Activated CD8-positive, alpha-beta memory T cell treated with anti-CD3 and anti-CD28 coated beads, Interleukin-2, amount 50 U/mL, for 1 hour (primary cell): ENCODE results near the gene GATA5.
"Not testable (repeated sequence)": the region's sequence is repeated elsewhere in the genome, so short reads cannot be mapped to it uniquely, and the experiment has no call there.

Experiments used
- DNase-seq: peaks from one replicate; pipeline ENCODE4 v3.0.0-alpha.2; 2020; ENCODE audit errors: extremely low read depth

Gene GATA5

DNA sequence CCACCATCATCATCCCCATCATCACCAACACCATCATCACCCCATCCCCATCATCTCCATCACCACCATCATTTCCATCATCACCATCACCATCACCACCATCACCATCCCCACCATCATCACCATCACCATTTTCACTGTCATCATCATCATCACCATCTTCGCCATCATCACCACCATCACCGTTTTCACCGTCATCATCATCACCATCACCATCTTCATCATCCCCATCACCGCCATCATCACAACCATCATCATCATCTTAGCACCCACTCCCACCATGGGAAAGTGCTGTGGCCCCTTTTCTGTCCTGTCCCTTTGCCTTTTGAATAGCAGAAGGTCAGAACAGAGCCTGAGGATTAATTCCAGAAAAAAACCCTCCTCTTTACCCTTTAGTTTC, 28.5 kb upstream of the GATA5 start:
- DNase-seq, result no peak

DNA sequence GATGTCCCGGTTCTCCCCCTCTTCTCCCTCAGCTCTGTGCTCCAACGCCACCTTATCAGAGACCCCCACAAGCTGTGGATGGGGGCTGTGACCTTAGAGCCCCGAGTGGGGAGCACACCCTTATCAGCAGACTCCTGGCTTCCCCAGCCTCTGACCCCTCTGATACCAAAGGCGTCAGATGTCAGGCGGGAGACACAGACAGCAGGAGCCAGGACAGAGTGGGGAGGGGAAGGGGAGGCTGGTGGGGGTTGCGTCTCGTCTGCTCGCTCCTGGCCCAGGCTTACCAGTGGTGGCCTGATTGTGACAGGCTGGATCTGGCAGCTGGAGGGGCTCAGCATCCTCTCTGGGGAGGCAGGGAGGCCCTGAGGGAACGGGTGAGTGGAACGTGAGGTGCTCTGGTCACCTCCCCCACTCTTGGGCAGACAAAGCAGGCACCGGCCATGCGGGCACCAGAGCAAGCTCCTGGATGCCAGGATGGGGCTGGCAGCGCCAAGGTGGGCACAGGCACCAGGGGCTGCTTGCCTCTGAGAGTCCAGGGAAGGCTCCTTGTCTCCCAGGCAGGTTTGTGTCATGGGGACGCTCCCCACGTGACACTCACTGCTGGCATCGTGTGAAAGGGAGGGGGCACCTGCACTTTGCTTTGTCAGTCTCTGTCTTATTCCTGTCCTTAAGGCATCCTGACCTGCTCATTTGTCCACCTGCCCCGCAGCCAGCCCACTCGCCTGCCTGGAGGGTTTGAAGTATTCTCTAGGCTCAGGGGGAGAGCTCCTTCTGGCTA, 27.8 kb upstream of the GATA5 start:
- DNase-seq, result no peak

GRCh38 chr20:62502496-62503095, 26.8 kb upstream of the GATA5 start:
- DNase-seq, result no peak

GRCh38 chr20:62501801-62502495, 26.2 kb upstream of the GATA5 start:
- no peak for DNase-seq

DNA sequence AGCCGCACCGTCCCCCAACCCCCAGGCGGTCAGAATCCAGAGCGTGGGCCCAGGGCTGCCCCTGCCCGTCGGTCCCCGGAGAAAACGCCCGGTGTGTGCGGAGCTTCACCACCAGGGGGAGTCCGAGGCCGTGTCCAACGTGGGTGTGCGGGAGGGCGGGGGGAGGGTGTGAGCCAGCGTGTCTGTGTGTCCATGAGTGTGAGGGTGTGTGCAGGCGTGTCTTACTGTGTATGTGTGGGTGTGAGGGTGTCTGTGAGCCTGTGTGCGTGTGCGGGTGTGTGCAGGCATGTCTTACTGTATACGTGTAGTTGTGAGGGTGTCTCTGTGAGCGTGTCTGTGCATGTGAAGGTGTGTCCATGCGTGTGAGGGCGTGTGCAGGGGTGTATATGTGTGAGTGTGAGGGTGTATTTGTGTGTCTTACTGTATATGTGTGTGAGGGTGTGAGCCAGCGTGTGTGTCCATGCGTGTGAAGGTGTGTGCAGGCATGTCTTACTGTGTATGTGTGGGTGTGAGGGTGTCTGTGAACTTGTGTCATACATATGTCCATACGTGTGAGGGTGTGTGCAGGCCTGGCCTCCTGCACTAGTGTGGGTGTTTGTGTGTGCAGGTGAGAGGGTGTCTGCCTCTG, 24.6 kb upstream of the GATA5 start:
- peak; percentile 54 for DNase-seq

- no peak for DNase-seq
Measured at GRCh38 chr20:62499758-62500236, 24.0 kb upstream of the GATA5 start.

GRCh38 chr20:62498874-62499273, 23.1 kb upstream of the GATA5 start:
- DNase-seq, result no peak

- no peak for DNase-seq
Measured at GRCh38 chr20:62496568-62497218, 20.9 kb upstream of the GATA5 start.

- no peak for DNase-seq
Measured at GRCh38 chr20:62495749-62496567, 20.2 kb upstream of the GATA5 start.

GRCh38 chr20:62494980-62495748, 19.4 kb upstream of the GATA5 start:
- DNase-seq, result no peak

DNA sequence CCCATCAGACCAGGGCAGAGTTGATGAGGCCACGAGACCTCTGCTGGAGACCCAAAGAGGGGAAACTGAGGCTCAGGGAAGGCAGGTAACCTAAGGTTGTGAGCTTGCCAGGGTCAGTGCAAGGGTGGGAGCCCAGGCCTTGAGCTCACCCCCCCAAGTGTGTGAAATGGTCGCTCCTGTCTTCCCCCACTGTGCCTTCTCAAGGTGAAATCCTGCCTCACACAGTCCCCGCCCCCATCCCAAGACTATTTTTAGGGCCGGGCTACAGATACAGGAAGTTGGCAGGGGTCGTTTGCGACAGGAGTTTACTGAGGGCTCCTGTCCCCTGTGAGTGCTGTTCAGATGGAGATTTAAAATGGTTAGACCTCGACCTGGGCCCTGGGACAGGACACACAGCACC, 18.7 kb upstream of the GATA5 start:
- no peak for DNase-seq

DNA sequence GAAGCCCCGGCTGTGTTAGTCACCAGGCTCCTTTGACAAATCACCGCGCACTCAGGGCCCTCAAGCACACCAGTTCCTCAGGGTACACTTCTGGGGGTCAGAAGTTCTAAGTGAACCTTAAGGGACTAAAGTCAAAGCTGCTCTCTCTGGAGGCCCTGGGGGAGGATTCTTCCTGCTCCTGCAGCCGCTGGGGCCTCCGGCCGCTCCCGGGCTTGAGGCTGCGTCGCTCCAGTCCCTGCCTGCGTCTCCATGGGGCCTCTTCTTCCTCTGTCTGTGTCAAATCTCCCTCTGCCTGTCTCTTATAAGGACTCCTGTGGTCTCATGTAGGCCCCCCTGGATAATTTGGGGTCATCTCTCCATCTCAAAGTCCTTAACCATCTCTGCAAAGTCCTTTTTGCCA, 18.1 kb upstream of the GATA5 start:
- no peak for DNase-seq

GRCh38 chr20:62493253-62493885, 17.6 kb upstream of the GATA5 start:
- DNase-seq, result no peak

DNA sequence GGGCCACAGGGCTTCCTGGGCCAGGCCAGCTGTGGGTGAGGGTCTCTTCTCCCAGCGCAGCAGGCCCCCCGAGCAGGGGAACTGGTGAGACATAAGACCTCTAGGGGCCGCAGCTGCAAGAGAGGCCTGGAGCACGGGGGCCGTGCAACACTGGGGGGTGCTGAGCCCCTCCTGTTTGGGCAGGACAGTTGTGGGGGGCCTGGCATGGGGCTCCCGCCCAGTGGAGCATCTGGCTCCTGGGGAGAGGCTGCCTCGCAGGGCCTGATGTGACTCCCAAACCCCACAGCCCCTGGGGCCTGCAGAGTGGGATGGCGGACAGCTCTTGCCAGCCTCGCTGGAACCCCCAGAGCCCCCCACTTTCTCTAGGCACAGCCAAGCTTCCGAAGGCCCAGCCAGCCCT, 16.9 kb upstream of the GATA5 start:
- no peak for DNase-seq

- not testable (repeated sequence) for DNase-seq
Measured at GRCh38 chr20:62490783-62491182, 15.0 kb upstream of the GATA5 start.

DNA sequence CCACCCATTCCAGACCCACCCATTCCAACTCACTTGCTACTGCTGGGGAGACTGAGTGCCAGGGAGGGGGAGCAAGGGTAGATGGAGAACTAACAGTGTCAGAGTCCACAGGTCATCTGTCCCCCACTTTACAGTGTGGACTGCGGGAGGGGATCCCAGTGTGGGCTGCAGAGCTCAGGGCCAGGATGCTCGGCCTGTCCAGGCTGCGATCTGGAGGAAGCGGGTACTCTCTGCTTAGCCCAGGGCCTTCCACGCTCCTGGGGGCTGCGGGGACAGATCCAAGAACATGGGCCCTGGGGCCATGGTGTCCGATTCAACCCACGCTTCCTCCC, 14.1 kb upstream of the GATA5 start:
- no peak for DNase-seq

GRCh38 chr20:62489186-62489931, 13.6 kb upstream of the GATA5 start:
- DNase-seq, result no peak

GRCh38 chr20:62488470-62488869, 12.7 kb upstream of the GATA5 start:
- DNase-seq, result no peak
